ENCODE measurements around the gene RLN1.

DNA sequence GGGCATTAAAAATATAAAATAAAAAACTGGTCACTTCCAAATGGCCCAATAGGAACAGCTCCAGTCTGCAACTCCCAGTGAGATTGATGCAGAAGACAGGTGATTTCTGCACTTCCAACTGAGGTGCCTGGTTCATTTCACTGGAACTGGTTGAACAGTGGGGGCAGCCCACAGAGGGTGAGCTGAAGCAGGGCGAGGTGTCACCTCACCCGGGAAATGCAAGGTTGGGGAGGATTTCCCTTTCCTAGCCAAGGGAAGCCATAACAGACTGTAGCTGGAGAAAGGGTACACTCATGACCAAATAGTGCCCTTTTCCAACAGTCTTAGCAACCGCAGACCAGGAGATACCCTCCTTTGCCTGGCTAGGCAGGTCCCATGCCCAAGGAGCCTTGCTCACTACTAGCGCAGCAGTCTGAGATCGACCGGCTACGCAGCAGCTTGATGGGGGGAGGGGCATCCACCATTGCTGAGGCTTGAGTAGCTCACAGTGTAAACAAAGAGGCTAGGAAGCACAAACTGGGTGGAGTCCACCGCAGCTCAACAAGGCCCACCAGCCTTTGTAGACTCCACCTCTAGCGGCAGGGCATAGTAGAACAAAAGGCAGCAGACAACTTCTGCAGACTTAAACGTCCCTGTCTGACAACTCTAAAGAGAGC, 12.7 kb downstream of the RLN1 start:
- TF ChIP-seq, protein P1, sequence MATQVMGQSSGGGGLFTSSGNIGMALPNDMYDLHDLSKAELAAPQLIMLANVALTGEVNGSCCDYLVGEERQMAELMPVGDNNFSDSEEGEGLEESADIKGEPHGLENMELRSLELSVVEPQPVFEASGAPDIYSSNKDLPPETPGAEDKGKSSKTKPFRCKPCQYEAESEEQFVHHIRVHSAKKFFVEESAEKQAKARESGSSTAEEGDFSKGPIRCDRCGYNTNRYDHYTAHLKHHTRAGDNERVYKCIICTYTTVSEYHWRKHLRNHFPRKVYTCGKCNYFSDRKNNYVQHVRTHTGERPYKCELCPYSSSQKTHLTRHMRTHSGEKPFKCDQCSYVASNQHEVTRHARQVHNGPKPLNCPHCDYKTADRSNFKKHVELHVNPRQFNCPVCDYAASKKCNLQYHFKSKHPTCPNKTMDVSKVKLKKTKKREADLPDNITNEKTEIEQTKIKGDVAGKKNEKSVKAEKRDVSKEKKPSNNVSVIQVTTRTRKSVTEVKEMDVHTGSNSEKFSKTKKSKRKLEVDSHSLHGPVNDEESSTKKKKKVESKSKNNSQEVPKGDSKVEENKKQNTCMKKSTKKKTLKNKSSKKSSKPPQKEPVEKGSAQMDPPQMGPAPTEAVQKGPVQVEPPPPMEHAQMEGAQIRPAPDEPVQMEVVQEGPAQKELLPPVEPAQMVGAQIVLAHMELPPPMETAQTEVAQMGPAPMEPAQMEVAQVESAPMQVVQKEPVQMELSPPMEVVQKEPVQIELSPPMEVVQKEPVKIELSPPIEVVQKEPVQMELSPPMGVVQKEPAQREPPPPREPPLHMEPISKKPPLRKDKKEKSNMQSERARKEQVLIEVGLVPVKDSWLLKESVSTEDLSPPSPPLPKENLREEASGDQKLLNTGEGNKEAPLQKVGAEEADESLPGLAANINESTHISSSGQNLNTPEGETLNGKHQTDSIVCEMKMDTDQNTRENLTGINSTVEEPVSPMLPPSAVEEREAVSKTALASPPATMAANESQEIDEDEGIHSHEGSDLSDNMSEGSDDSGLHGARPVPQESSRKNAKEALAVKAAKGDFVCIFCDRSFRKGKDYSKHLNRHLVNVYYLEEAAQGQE (IDR thresholded peaks at IDR 0.05; ENCODE audit: insufficient read depth in 1 of 2, low read depth in 2 of 2, low read length in 2 of 2) = no peak
- no peak for TF ChIP-seq POLR2AphosphoS5 (IDR thresholded peaks at IDR 0.05; ENCODE audit: low read depth, low read length)
- no peak for TF ChIP-seq SIN3A (IDR thresholded peaks at IDR 0.05; ENCODE audit: borderline replicate concordance, insufficient read depth, low read length)

Measured in PFSK-1 (cell line).